Measurements from ENCODE around the gene RING1. TPM values are rescaled to one million over a fixed set of nuclear protein-coding genes. Genes with fewer than 3 reads are reported as not detected.

RING1 gene
- total RNA-seq, 6 experiments from 2014 or later, result 43.4 to 55.1 (median 52.1) TPM

GRCh38 chr6:33198159-33198852 lies 10.0 kb upstream of the RING1 start:
- Mint-ChIP-seq H3K4me1 (ENCODE audit: low read depth) (peaks cover 44% of the 10 kb centered on the region), H3K27ac (peak overlapping the region; percentile 59), H3K27me3 (ENCODE audit: insufficient read depth) (peaks cover 2% of the 10 kb centered on the region; the same call in 1 of the 2 replicates), H3K36me3 (ENCODE audit: low read depth) (peaks cover 57% of the 10 kb centered on the region), H3K4me3 (peak overlapping the region; percentile 100), H3K9me3 (no peaks in the 10 kb centered on the region)
- no peak for DNase-seq
- TF ChIP-seq CTCF (IDR thresholded peaks at IDR 0.05), result no peak

- Mint-ChIP-seq H3K27me3 (ENCODE audit: insufficient read depth) (no peaks in the 10 kb centered on the region; the same call in 1 of the 2 replicates), H3K4me3 (peak overlapping the region; percentile 100), H3K27ac (peak overlapping the region; percentile 83), H3K36me3 (ENCODE audit: low read depth) (peaks cover 63% of the 10 kb centered on the region), H3K9me3 (no peaks in the 10 kb centered on the region), H3K4me1 (ENCODE audit: low read depth) (peaks cover 51% of the 10 kb centered on the region)
- TF ChIP-seq CTCF (IDR thresholded peaks at IDR 0.05), result no peak
- DNase-seq, result no peak
Observed at GRCh38 chr6:33198853-33199436, 9.4 kb upstream of the RING1 start.

GRCh38 chr6:33199687-33200218 lies 8.5 kb upstream of the RING1 start:
- TF ChIP-seq CTCF (IDR thresholded peaks at IDR 0.05), result no peak
- H3K4me3 Mint-ChIP-seq, result peak overlapping the region; percentile 100
- no peak for DNase-seq
- peak overlapping the region; percentile 83 for H3K27ac Mint-ChIP-seq
- peaks cover 63% of the 10 kb centered on the region for H3K36me3 Mint-ChIP-seq (ENCODE audit: low read depth)
- H3K4me1 Mint-ChIP-seq (ENCODE audit: low read depth), result peaks cover 56% of the 10 kb centered on the region
- H3K27me3 Mint-ChIP-seq (ENCODE audit: insufficient read depth), result no peaks in the 10 kb centered on the region; the same call in 1 of the 2 replicates
- no peaks in the 10 kb centered on the region for H3K9me3 Mint-ChIP-seq

- peaks cover 62% of the 10 kb centered on the region for H3K36me3 Mint-ChIP-seq (ENCODE audit: low read depth)
- peak within 1 kb of the TSS; percentile 100 for H3K4me3 Mint-ChIP-seq
- DNase-seq, result peak; percentile 99
- H3K4me1 Mint-ChIP-seq (ENCODE audit: low read depth), result peaks cover 63% of the 10 kb centered on the region
- H3K27ac Mint-ChIP-seq, result peak within 1 kb of the TSS; percentile 100
- H3K9me3 Mint-ChIP-seq, result no peaks in the 10 kb centered on the region
- TF ChIP-seq CTCF (IDR thresholded peaks at IDR 0.05), result no peak
- H3K27me3 Mint-ChIP-seq (ENCODE audit: insufficient read depth), result no peaks in the 10 kb centered on the region; the same call in 1 of the 2 replicates
Observed at GRCh38 chr6:33200219-33201146, 7.8 kb upstream of the RING1 start, which contains the start of the genes RXRB and SLC39A7. Gene RXRB (minus strand): TSS chr6:33200665. CDS start chr6:33200476, 189 bp downstream. Gene SLC39A7 (plus strand): TSS chr6:33200867. CDS start chr6:33201246, 379 bp downstream.

- Mint-ChIP-seq H3K27ac (peak overlapping the region; percentile 100), H3K4me3 (peak overlapping the region; percentile 100), H3K9me3 (no peaks in the 10 kb centered on the region), H3K27me3 (ENCODE audit: insufficient read depth) (no peaks in the 10 kb centered on the region; the same call in 1 of the 2 replicates), H3K36me3 (ENCODE audit: low read depth) (peaks cover 55% of the 10 kb centered on the region), H3K4me1 (ENCODE audit: low read depth) (peaks cover 70% of the 10 kb centered on the region)
- DNase-seq, result no peak
- peak; percentile 36 for TF ChIP-seq CTCF (IDR thresholded peaks at IDR 0.05)
Observed at GRCh38 chr6:33201147-33201545, 7.2 kb upstream of the RING1 start.
